IPS-NIHi7 (cell line): Measurements from ENCODE around the gene WDR82.
"Not testable (repeated sequence)": the region's sequence is repeated elsewhere in the genome, so short reads cannot be mapped to it uniquely, and the experiment has no call there.

Experiments used
- DNase-seq: peaks from one replicate; pipeline ENCODE4 v3.0.0; 2012; ENCODE audit warnings: mixed read lengths; ENCODE audit errors: extremely low spot score

WDR82 gene

DNA sequence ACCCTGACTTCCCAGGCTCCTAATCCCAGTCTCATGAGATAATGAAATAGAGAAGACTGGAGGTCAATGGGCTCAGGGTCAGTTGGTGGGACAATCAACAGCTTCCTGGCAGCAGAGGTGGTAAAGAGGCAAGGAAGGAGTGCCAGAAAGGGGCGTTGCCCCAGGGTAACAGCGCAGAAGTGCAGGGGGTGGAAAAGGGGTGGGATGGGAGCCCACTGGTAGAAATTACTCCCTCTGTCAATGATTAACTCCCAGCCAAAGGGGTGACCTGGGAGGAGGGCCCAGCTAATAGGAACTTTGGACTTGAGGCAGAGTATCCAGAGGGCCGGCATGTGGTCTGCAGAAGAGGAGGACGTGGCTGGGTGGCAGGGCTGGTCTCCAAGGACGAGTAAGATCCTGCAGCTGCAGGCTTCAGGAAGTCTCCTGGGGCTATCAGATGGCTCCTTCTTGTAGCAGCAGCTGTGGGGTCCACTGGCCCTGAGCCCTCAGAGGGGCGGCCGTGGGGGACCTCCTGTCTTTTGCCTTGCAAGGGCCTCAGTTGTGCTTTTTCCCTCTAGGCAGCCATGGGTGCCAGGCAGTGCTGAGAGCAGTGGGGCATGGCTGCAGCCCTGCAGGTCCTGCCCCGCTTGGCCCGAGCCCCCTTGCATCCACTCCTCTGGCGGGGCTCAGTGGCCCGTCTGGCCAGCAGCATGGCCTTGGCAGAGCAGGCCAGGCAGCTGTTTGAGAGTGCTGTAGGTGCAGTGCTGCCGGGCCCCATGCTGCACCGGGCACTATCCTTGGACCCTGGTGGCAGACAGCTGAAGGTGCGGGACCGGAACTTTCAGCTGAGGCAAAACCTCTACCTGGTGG lies 11.5 kb upstream of the WDR82 start:
- no peak for DNase-seq

DNA sequence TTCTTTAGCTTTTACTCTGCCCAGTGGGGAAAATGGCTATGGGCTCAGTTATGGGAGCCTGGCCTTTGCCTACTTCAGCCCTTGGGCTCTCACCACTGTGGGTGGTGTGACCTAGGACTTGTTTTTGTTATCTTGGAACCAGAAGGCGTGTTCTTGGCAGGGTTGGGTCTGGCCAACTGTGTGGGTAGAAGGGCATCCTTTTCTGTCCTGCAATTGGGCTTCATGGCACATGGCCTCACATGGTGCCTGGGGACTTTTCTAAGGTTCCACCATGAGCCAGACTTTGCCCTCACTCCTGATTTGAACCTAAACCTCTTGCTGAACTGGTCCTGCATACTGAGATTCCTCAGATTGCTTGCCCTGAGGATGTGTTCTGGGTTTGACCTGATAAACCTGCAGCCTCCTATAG lies 10.9 kb upstream of the WDR82 start:
- DNase-seq, result no peak

DNA sequence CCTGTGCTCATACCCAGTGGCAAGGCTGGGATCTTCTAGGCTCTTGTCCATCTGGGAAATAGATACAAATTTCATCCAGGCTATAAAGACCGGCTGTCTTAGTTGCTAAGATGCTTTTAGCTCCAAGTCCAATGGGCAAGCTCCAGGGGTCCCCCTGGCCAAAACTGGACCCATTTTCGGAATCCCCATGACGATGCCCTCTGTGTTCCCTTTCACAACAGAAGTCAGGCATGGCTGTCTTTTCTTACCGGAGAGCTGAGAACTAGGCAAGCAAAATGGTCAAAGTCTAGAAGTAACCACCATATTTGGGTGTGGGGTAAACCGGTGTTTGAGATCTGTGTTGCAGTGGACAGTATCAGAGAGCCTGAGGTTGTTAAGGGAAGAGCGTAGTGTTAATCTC lies 10.2 kb upstream of the WDR82 start:
- no peak for DNase-seq

DNA sequence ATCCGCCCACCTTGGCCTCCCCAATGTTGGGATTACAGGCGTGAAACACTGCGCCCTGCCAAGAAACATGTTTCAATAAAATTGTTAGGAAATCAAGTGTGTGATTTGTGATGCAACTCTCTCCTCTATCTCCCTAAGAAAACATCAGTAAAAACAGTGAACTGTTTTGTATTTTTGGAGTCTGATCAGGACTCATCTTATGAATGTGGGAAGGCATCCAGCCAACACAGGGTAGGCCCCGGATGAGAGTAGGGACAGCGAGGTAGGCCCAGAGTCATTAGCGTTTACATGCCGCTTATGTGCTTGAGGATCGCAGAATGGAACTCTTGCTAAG lies 8.3 kb upstream of the WDR82 start:
- no peak for DNase-seq

DNA sequence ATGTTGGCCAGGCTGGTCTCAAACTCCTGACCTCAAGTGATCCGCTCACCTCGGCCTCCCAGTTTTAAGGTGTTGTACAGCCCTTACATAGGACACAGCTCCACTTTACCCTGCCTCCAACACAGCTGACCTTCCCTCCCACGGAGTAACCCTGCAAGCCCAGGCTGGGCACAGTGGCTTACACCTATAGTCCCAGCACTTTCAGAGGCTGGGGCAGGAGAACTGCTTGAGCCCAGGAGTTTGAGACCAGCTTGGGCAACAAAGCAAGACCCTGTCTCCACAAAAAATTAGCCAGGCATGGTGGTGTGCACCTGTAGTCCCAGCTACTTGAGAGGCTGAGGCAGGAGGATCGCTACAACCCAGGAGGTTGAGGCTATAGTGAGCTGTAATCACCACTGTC lies 5.6 kb upstream of the WDR82 start:
- DNase-seq, result not testable (repeated sequence)

DNA sequence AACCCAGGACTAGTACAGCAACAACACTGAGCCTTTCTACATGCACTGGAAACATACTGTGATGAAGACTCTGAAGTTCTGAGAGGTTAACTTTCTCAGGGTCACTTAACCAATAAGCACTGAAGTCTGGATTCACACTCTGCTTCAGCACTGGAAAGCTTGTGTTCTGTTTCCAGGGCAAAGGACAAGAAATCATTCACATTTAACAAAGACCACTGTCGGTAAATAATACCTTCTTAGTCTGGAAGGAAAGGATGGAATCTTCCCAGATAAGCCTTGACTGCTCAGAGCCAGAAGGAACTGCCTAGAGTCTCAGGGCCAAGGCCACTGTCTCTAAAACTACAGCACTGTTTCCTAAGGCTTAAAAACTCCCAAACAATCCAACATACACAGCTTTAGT lies 4.9 kb upstream of the WDR82 start:
- no peak for DNase-seq

DNA sequence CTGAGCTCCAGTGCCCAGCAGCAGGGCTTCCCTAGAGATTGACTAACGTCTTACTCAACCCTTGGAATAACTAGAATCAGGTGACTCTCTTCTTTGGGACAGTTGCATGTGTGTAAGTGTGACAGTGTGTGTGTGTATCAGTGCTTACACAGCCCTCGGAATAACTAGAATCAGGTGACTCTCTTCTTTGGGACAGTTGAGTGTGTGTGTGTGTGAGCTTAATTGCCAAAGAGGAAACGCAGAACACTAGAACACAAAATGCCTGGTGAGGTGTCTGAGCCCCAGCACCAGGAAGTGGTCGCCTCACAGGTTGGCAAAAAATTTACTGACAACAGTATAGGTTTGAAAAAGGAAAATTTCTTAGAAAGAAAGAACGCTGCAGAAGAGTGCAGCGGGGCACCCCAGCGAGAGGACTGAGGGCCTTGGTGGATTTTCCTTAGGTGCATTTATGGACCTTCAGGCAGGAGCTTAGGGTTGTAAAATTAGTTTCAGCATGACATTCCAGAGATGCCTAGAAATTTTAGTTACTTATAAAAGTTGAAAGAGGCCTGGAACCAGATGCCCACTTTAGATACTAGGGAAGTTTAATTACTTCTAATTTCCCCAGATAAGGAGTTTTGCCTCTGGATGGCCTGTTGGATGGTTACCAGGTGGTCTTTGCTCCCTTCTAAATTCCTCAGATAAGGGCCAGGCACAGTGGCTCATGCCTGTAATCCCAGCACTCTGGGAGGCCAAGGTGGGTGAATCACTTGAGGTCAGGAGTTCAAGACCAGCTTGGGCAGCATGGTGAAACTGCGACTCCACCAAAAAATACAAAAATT lies 3.7 kb upstream of the WDR82 start:
- DNase-seq, result no peak

DNA sequence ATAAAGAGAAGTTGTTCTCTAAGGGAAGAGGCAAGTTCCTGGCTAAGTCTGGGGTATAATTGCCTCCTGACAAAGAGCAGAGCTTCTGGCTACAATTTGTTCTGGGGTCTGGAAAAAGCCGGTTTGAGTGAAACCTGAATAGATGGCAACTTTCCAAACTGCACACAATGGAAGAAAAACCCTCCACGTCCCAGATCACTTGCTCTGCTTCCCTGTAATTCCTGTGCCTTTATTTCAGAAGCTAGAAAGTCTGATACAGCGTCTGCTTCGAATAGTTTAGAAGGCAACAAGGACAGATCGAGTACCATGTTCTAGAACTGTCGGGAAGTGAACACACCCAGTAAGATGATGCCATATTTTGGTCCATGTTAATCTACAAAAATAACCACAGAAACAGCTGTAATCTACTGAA lies 1.6 kb upstream of the WDR82 start:
- no peak for DNase-seq

DNA sequence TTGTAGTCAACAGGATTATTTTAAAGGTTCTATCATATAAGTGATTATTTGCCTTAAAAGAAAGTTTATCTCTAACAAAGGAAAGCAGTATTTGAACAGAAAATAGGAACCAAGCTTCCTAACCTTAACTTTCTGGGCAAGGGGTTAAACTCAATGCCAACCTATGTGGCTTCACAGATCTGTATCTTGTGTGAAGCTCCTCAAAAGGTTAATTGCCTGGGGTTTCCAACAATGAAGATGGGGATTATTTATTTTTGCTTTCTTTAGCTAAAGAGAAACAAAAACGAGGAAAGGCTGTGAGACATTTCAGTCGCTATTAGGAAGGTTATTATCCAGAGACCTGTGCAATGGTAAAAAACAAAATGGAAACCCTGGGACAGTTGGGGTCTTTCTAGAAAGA lies 1.1 kb upstream of the WDR82 start:
- DNase-seq, result no peak

DNA sequence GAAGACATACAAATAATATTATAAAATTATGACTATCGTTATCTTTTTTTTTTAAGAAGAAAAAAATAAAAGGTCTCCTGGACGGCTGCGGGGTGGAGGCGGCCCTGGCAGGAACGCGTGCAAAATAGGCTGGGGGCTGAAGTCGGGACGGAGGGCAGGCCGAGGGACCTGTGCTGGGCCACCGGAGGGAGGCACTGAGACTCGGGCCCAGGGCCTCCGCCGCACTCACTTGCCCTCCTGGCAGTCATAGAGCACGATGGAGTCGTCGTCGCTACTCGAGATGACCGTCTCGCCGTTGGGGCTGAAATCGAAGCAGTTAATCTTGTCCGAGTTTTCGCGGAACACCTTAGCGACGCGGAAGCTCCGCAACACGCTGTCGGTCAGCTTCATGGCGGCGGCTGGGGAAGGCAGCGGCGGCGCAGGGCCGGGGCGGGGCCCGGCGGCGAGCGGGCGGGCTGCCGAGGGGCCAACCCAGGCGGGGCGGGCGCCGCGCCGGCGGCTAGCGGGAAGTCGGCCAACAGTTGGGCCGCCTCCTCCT lies 408 bp downstream of the WDR82 start:
- DNase-seq, result peak; percentile 64

DNA sequence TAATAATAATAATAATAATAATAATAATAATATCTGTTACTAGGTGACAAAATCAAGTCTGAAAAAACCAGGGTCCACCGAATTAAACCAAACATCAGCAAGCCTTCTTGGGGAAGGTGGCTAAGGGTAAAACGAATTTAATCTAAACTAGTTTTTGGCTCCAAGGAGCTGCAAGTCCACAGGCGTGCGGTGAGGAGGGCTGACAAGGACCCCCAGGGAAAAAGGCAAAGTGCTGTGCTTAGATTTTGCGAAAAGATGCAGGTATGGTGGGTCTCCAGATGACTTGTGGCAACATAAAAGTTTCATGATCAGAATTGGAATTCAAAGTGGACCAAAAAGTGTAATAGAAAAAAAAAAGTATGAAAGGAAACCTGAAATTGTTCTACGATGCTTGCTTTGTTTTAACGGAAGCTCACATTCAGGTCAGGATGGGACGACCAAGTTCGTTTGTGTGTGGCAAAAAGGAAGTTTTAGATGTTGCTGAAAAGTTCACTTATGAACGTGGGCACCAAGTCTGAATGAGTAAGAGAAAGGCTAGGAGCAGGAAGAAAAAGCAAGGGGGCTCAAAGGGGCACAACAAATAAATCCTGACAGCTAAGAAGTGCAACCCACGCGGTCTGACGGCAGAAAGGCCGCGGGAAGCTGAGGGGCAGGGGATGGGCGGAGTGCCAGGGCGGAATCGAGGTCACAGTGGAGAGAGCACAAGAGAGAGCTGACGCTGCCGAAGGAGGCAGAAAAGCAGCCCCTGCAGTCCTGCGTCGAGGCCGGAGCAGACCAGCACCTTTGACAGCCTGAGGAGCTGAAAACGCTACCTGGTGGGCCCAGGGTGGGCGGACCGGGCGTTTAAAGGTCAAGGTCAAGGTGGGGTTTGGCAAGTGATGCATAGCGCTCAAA lies 1.1 kb downstream of the WDR82 start:
- peak; percentile 59 for DNase-seq

DNA sequence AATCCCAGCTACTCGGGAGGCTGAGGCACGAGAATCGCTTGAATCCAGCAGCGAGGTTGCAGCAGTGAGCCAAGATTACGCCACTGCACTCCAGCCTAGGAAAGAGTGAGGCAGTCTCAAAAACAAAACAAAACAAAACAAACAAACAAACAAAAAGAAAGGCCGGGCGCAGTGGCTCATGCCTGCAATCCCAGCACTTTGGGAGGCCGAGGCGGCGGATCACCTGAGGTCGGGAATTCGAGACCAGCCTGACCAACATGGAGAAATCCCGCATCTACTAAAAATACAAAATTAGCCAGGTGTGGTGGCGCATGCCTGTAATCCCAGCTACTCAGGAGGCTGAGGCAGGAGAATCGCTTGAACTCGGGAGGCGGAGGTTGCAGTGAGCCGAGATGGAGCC lies 3.7 kb downstream of the WDR82 start:
- not testable (repeated sequence) for DNase-seq

DNA sequence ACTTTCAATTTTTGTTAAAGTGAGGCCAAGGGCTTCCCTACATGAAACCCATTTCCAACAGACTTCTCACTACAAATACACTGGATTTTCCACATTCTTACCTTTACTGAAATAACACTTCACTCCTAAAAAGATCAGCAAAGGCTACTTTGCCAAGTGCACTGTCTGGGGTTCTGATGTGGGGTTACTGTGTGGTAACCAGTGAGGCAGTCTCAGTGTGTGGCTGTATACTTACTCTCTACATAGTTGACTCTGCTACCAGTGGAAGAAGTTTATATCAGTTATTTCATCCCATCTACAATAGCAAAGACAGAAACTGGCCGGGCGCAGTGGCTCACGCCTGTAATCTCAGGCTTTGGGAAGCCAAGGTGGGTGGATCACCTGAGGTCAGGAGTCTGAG lies 5.6 kb downstream of the WDR82 start:
- no peak for DNase-seq

DNA sequence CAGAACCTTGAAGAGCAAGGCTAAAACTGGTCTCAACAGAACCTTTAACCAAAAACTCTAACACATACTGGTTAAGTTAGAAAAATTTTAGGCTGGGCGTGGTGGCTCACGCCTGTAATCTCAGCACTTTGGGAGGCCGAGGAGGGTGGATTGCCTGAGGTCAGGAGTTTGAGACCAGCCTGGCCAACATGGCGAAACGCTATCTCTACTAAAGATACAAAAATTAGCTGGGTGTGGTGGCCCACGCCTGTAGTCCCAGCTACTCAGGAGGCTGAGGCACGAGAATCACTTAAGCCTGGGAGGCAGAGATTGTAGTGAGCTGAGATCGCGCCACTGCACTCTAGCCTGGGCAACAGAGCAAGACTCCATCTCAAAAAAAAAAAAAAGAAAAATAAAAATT lies 6.3 kb downstream of the WDR82 start:
- DNase-seq, result not testable (repeated sequence)

DNA sequence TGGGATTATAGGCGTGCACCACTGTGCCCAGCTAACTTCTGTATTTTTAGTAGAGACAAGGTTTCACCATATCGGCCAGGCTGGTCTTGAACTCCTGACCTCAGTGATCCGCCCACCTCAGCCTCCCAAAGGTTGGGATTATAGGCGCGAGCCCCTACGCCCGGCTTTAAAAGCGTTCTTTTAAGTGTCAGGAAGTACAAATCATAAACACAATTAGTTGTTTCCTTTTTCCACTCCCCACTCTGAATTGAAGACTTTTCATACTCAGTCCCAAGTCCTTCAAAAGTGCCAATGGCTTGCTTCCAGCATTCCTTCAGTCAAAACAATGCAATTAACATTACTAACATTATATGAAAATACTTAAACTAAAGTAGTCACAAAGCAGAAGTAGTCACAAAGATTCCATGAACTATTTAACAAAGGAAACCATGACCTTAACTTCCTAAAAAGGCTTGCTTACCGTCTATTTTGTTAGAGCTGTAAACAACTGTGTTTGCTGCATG lies 8.1 kb downstream of the WDR82 start:
- DNase-seq, result no peak

DNA sequence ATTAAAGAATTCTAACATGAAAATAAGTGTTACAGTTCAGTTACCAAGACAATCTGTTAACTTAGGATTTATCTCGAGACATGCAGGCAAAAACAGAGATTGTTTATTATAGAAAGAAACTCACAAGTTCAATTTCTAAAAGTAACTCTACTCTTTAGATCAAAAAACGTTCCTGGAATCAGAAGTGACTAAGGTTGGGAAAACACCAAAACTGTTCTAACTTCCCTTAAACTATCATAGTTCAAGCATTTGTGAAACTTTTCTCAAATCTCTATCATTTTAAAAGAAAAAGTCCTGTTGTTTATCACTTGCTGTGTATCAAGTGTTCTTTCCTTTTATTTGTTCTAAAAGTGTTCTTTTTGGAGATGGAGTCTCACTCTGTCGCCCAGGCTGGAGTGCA lies 8.7 kb downstream of the WDR82 start:
- no peak for DNase-seq

DNA sequence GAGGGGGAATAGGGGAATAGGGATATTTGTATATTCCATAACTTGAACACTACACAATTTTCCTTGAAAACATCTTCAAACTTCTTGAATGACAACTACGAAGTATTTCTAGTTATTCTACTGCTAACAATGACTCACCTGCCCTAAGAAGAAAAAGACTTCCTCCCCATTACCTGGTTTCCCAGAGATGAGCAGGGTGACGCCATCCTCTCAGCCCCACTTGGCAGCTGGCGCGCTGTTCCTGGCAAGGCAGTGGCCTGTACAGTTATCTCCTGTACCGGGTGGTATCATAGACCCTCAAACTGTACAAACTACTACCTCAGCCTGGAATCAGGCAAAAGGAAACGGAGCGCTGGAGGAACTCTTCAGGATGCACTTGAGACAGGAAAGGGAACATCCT lies 10.4 kb downstream of the WDR82 start:
- DNase-seq, result no peak

DNA sequence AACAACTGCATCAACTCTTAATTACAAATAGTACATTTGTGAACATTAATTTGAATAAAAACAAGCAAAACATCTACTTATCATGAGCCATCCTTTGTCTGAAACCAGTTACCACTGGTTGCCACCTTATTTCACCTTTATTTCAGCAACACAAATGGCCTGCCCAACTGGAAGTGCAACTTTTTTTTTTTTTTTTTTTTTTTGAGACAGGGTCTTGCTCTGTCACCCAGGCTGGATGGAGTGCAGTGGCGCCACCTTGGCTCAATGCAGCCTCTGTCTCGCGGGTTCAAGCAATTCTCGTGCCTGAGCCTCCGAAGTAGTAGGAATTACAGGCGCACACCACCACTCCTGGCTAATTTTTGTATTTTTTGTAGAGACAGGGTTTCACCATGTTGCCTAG lies 13.1 kb downstream of the WDR82 start:
- DNase-seq, result no peak

DNA sequence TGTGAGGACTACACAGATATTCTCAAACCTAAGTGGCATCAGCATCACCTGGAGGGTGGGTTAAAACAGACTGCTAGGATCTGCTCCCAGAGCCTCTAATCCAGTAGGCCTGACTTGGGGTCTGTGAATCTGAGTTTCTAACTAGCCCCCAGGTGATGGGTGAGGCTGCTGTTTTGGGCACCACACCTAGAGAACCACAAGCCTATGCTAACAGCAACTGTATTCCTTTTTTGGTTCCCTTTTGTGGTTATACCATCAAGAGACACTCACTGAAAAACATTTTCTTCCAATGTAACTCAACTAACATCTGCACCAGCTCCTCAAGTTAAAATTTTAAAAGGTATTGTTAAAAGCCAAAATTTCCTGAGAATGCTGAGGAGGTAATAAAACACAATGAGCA lies 16.0 kb downstream of the WDR82 start:
- no peak for DNase-seq

DNA sequence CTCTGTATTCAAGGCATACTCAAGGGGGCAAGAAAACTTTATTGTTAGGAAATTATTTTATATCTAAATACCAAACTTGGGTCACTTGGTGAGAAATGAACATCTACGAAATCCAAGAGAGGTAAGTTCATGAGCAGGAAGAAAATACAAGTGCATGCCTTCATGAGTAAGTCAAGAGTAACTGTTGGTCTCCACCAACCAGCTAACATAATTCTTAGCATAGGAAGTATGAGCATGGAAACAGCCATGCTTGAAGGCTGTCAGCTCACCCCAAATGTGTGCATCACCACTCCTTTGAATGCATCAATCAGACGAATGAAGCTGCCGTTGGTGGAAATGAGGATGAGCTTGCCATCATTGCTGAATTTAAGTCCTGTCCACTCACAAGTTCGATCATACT lies 19.0 kb downstream of the WDR82 start:
- DNase-seq, result no peak

DNA sequence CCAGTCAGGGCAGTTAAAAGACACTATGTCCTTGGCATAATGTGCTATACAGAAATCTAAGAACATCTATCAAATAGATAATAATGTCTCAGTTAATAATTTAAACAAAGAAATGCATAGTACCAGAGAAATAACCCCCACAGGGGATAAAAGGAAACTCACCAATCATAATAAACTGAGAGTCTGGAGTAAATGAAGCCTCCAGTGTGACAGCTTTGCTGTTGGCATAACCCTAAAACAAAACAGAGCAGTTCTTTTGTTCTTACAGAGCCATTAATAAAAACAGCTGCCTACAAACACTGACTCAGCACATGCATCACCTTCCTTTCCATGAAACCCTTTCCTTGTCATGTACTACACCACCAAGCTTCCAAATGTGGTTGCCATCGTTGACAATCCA lies 19.4 kb downstream of the WDR82 start:
- no peak for DNase-seq

DNA sequence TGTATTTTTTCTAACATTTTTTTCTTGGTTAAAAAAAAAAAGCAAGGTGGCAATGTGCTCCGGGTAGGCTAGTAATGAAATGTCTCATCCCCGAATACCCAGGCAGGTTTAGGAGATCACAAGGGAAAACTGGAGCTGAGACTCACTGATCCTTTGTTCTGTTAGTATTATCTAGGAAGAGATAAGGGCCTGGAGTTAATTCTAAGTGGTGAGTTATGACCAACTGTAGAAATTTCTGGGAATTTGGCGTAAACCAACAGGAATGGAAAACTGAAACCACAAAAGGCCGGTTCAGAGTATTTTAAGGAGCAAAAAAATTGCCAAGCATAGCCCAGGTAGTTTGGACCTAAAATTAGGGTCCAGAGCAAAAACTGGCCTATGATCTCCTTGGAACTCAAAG lies 20.5 kb downstream of the WDR82 start:
- no peak for DNase-seq
